ENCODE results near the gene ITGA1. TPM values are rescaled to one million over a fixed set of nuclear protein-coding genes. Genes with fewer than 3 reads are reported as not detected.

ITGA1 gene
- total and polyA plus RNA-seq, 2 of the 13 experiments (the other 11 are each of a cell fraction or from before 2014, with no cell fraction given): 23.1 to 28.6 TPM

GRCh38 chr5:52906343-52906742 lies 118.6 kb downstream of the ITGA1 start:
- DNase-seq (ENCODE audit: low spot score) (no peak), ATAC-seq (no peak), FAIRE-seq (no peak)
- Histone ChIP-seq H3K4me1 (ENCODE audit: insufficient read depth, low read length) (no peaks in the 10 kb centered on the region), H3K36me3 (replicated peaks in 1 of 2; ENCODE audit: control insufficient read depth in 1 of 2, insufficient read depth in 2 of 2, low read length in 2 of 2) (no peaks in the 10 kb centered on the region; a peak in 1 of 5 replicates), H4K20me1 (ENCODE audit: insufficient read depth, low read length) (no peaks in the 10 kb centered on the region), H3K27ac (ENCODE audit: extremely low read length, insufficient read depth, low read length) (no peak overlapping the region), H3K79me2 (ENCODE audit: insufficient read depth, low read length) (no peaks in the 10 kb centered on the region), H3K9me3 (ENCODE audit: low read length) (no peaks in the 10 kb centered on the region), H2AFZ (ENCODE audit: low read length) (no peak overlapping the region), H3K27me3 (ENCODE audit: control insufficient read depth in 1 of 2, insufficient read depth in 2 of 2, low read length in 2 of 2) (no peaks in the 10 kb centered on the region), H3K9ac (ENCODE audit: insufficient read depth, low read depth, low read length) (no peak overlapping the region), H3K4me3 (replicated peaks in 1 of 3; ENCODE audit: insufficient read depth in 1 of 3, low read depth in 2 of 3, low read length in 3 of 3) (no peak overlapping the region), H3K4me2 (ENCODE audit: low read depth, low read length) (no peak overlapping the region)
- 100% methylated on average over 1 of the region's 1 CpG for WGBS (ENCODE audit: low lambda C conversion rate)
- intact Hi-C loops (cut with micrococcal nuclease; ENCODE audit: unreplicated experiment) (no loop called here), in situ Hi-C loops (cut with HindIII; ENCODE audit: extremely low pct_ligation_motif_present, low pct_unique_long_range_greater_than_20kb) (no loop called here)
- ChIA-PET POLR2A (no interaction called here), CTCF (ENCODE audit: low intra/inter-chr PET ratio, low total read pairs) (no interaction called here)
- no TSS peak for BruUV-seq (replicated peaks)
- TF ChIP-seq ZNF17 (CRISPR knock-in tag; IDR thresholded peaks at IDR 0.05) (no peak), RXRB (CRISPR knock-in tag; IDR thresholded peaks at IDR 0.05; ENCODE audit: borderline replicate concordance) (no peak), ZNF552 (CRISPR knock-in tag; IDR thresholded peaks at IDR 0.05; ENCODE audit: borderline replicate concordance) (no peak), LBX2 (CRISPR knock-in tag; IDR thresholded peaks at IDR 0.05; ENCODE audit: borderline replicate concordance) (no peak), NFE2L2 (IDR thresholded peaks at IDR 0.05; ENCODE audit: low read length) (no peak), ZNF343 (CRISPR knock-in tag; IDR thresholded peaks at IDR 0.05) (no peak), HNRNPK (IDR thresholded peaks at IDR 0.05; ENCODE audit: low read depth, low read length, poor library complexity, severe bottlenecking) (no peak), JARID2 (CRISPR knock-in tag; IDR thresholded peaks at IDR 0.05; ENCODE audit: insufficient replicate concordance) (no peak), JUN (CRISPR knock-in tag; IDR thresholded peaks at IDR 0.05) (no peak), ZNF33A (CRISPR knock-in tag; IDR thresholded peaks at IDR 0.05; ENCODE audit: borderline replicate concordance) (no peak), PRPF4 (IDR thresholded peaks at IDR 0.05; ENCODE audit: low read depth, low read length, poor library complexity, severe bottlenecking) (no peak)
- TF ChIP-seq, protein P1, sequence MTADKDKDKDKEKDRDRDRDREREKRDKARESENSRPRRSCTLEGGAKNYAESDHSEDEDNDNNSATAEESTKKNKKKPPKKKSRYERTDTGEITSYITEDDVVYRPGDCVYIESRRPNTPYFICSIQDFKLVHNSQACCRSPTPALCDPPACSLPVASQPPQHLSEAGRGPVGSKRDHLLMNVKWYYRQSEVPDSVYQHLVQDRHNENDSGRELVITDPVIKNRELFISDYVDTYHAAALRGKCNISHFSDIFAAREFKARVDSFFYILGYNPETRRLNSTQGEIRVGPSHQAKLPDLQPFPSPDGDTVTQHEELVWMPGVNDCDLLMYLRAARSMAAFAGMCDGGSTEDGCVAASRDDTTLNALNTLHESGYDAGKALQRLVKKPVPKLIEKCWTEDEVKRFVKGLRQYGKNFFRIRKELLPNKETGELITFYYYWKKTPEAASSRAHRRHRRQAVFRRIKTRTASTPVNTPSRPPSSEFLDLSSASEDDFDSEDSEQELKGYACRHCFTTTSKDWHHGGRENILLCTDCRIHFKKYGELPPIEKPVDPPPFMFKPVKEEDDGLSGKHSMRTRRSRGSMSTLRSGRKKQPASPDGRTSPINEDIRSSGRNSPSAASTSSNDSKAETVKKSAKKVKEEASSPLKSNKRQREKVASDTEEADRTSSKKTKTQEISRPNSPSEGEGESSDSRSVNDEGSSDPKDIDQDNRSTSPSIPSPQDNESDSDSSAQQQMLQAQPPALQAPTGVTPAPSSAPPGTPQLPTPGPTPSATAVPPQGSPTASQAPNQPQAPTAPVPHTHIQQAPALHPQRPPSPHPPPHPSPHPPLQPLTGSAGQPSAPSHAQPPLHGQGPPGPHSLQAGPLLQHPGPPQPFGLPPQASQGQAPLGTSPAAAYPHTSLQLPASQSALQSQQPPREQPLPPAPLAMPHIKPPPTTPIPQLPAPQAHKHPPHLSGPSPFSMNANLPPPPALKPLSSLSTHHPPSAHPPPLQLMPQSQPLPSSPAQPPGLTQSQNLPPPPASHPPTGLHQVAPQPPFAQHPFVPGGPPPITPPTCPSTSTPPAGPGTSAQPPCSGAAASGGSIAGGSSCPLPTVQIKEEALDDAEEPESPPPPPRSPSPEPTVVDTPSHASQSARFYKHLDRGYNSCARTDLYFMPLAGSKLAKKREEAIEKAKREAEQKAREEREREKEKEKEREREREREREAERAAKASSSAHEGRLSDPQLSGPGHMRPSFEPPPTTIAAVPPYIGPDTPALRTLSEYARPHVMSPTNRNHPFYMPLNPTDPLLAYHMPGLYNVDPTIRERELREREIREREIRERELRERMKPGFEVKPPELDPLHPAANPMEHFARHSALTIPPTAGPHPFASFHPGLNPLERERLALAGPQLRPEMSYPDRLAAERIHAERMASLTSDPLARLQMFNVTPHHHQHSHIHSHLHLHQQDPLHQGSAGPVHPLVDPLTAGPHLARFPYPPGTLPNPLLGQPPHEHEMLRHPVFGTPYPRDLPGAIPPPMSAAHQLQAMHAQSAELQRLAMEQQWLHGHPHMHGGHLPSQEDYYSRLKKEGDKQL (CRISPR knock-in tag; IDR thresholded peaks at IDR 0.05; ENCODE audit: low read depth): no peak
- TF ChIP-seq, protein P2, sequence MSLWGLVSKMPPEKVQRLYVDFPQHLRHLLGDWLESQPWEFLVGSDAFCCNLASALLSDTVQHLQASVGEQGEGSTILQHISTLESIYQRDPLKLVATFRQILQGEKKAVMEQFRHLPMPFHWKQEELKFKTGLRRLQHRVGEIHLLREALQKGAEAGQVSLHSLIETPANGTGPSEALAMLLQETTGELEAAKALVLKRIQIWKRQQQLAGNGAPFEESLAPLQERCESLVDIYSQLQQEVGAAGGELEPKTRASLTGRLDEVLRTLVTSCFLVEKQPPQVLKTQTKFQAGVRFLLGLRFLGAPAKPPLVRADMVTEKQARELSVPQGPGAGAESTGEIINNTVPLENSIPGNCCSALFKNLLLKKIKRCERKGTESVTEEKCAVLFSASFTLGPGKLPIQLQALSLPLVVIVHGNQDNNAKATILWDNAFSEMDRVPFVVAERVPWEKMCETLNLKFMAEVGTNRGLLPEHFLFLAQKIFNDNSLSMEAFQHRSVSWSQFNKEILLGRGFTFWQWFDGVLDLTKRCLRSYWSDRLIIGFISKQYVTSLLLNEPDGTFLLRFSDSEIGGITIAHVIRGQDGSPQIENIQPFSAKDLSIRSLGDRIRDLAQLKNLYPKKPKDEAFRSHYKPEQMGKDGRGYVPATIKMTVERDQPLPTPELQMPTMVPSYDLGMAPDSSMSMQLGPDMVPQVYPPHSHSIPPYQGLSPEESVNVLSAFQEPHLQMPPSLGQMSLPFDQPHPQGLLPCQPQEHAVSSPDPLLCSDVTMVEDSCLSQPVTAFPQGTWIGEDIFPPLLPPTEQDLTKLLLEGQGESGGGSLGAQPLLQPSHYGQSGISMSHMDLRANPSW (CRISPR knock-in tag; IDR thresholded peaks at IDR 0.05; ENCODE audit: borderline replicate concordance): no peak
- TF ChIP-seq, protein P3, sequence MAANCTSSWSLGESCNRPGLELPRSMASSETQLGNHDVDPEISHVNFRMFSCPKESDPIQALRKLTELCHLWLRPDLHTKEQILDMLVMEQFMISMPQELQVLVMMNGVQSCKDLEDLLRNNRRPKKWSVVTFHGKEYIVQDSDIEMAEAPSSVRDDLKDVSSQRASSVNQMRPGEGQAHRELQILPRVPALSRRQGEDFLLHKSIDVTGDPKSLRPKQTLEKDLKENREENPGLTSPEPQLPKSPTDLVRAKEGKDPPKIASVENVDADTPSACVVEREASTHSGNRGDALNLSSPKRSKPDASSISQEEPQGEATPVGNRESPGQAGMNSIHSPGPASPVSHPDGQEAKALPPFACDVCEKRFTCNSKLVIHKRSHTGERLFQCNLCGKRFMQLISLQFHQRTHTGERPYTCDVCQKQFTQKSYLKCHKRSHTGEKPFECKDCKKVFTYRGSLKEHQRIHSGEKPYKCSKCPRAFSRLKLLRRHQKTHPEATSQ (CRISPR knock-in tag; IDR thresholded peaks at IDR 0.05; ENCODE audit: borderline replicate concordance): no peak

All from HepG2 (cell line).